Retinal pigment epithelial cell (primary cell): ENCODE data around the gene SIGLEC1.

ENCODE experiments used
- DNase-seq: peaks from one replicate; pipeline ENCODE4 v3.0.0-alpha.2; 2010; ENCODE audit warnings: low read depth
- H3K4me3 ChIP-seq: 2 replicates; pipeline ENCODE4 v1.5.1; 2011; ENCODE audit warnings: mild to moderate bottlenecking, low read length, control low read depth, moderate library complexity
- CTCF ChIP-seq: conservative IDR thresholded peaks from 2 replicates; pipeline ENCODE4 v1.5.1; 2011; ENCODE audit warnings: low read depth, low read length, control low read depth, inconsistent platforms

The SIGLEC1 gene

GRCh38 chr20:3755269-3755668, 42.9 kb upstream of the SIGLEC1 start:
- no peak overlapping the region for H3K4me3 ChIP-seq
- no peak for TF ChIP-seq CTCF
- DNase-seq = no peak

GRCh38 chr20:3754276-3754630, 41.9 kb upstream of the SIGLEC1 start:
- H3K4me3 ChIP-seq = no peak overlapping the region
- TF ChIP-seq CTCF = no peak
- DNase-seq = no peak

- no peak overlapping the region for H3K4me3 ChIP-seq
- TF ChIP-seq CTCF = no peak
- DNase-seq = no peak
These were observed 41.3 kb upstream of the SIGLEC1 start for GRCh38 chr20:3753501-3754275.

GRCh38 chr20:3753098-3753497, 40.7 kb upstream of the SIGLEC1 start:
- peak; percentile 90 for TF ChIP-seq CTCF
- DNase-seq = peak; percentile 17
- H3K4me3 ChIP-seq = no peak overlapping the region

- H3K4me3 ChIP-seq = peak overlapping the region; percentile 35
- no peak for TF ChIP-seq CTCF
These were observed 40.0 kb upstream of the SIGLEC1 start for GRCh38 chr20:3752386-3752759.

GRCh38 chr20:3751675-3752385, 39.4 kb upstream of the SIGLEC1 start:
- H3K4me3 ChIP-seq = peak overlapping the region; percentile 35

More at GRCh38 chr20:3752386-3752759, 40.0 kb upstream of the SIGLEC1 start:
- no peak for DNase-seq

More at GRCh38 chr20:3751675-3752385, 39.4 kb upstream of the SIGLEC1 start:
- TF ChIP-seq CTCF = no peak
- DNase-seq = no peak
